ENCODE results near the gene SLC35D1.

GRCh38 chr1:66996018-66996682 lies 57.8 kb downstream of the SLC35D1 start:
- TF ChIP-seq EZH2 (IDR thresholded peaks at IDR 0.05) (no peak), CTCF (IDR thresholded peaks at IDR 0.05) (peak; percentile 91), EZH2phosphoT487 (IDR thresholded peaks at IDR 0.05) (no peak)

Measured in neural progenitor cell (in vitro differentiated cells).